Left kidney (tissue), 2 donors: ENCODE data around the gene ITSN1. TPM values are rescaled to one million over a fixed set of nuclear protein-coding genes. Genes with fewer than 3 reads are reported as not detected.
"Not testable (repeated sequence)": the region's sequence is repeated elsewhere in the genome, so short reads cannot be mapped to it uniquely, and the experiment has no call there.

Experiments used
- DNase-seq: peaks from one replicate; pipeline ENCODE4 v3.0.0-alpha.2; 2013
- polyA plus RNA-seq: library from polyadenylated mRNA; unstranded; fragments of 120-200 nt; gene quantifications from one replicate; pipeline ENCODE4 v1.2.1, GENCODE V29; 2013; ENCODE audit not compliant: insufficient read length

The ITSN1 gene
- polyA plus RNA-seq, 1 donor: 56.2 TPM

- peak; percentile 84 for DNase-seq
Measured at GRCh38 chr21:33894736-33895288, 252.5 kb downstream of the ITSN1 start.

- DNase-seq: no peak
Measured at GRCh38 chr21:33895356-33895755, 253.1 kb downstream of the ITSN1 start.

- no peak for DNase-seq
Measured at GRCh38 chr21:33896691-33897090, 254.4 kb downstream of the ITSN1 start.

- DNase-seq: no peak
Measured at GRCh38 chr21:33897098-33897497, 254.8 kb downstream of the ITSN1 start.

- no peak for DNase-seq
Measured at GRCh38 chr21:33897739-33898138, 255.4 kb downstream of the ITSN1 start.

- no peak for DNase-seq
Measured at GRCh38 chr21:33898586-33898985, 256.3 kb downstream of the ITSN1 start.

- DNase-seq: no peak
Measured at GRCh38 chr21:33899199-33899598, 256.9 kb downstream of the ITSN1 start.

- DNase-seq: peak; percentile 31
Measured at GRCh38 chr21:33901412-33902288, 259.3 kb downstream of the ITSN1 start.

GRCh38 chr21:33902349-33902748, 260.0 kb downstream of the ITSN1 start:
- DNase-seq: no peak

- DNase-seq: no peak
Measured at GRCh38 chr21:33904041-33904440, 261.7 kb downstream of the ITSN1 start.

- DNase-seq: no peak
Measured at GRCh38 chr21:33908760-33909159, 266.5 kb downstream of the ITSN1 start.

- DNase-seq: no peak
Measured at GRCh38 chr21:33909756-33910155, 267.5 kb downstream of the ITSN1 start.

GRCh38 chr21:33914188-33914587, 271.9 kb downstream of the ITSN1 start:
- DNase-seq: no peak

- peak; percentile 97 for DNase-seq
Measured at GRCh38 chr21:33915368-33916199, 273.3 kb downstream of the ITSN1 start, which contains the start of gene ATP5PO. Gene ATP5PO, minus strand, starts transcription at chr21:33915804. Its CDS starts 41 bp downstream, at chr21:33915763.

- no peak for DNase-seq
Measured at GRCh38 chr21:33916200-33916567, 273.9 kb downstream of the ITSN1 start.

- DNase-seq: no peak
Measured at GRCh38 chr21:33917421-33917820, 275.1 kb downstream of the ITSN1 start.

GRCh38 chr21:33924079-33924765, 281.9 kb downstream of the ITSN1 start:
- DNase-seq: peak; percentile 89

- no peak for DNase-seq
Measured at GRCh38 chr21:33924766-33925100, 282.4 kb downstream of the ITSN1 start.

- not testable (repeated sequence) for DNase-seq
Measured at GRCh38 chr21:33926248-33926647, 283.9 kb downstream of the ITSN1 start.

- DNase-seq: not testable (repeated sequence)
Measured at GRCh38 chr21:33931052-33931798, 288.9 kb downstream of the ITSN1 start.

GRCh38 chr21:33931799-33932390, 289.6 kb downstream of the ITSN1 start:
- no peak for DNase-seq
